Colonic mucosa (tissue), 4 donors: ENCODE measurements around the gene C1orf226. TPM values are rescaled to one million over a fixed set of nuclear protein-coding genes. Genes with fewer than 3 reads are reported as not detected.

Experiments used
- DNase-seq: peaks from one replicate; pipeline ENCODE4 v3.0.0-alpha.2; 2020
- H3K27ac ChIP-seq: fragments of 200-600 bp; one replicate; pipeline ENCODE4 v1.8.0; 2021
- H3K27me3 ChIP-seq: fragments of 200-600 bp; one replicate; pipeline ENCODE4 v1.8.0; 2021
- H3K36me3 ChIP-seq: fragments of 200-600 bp; one replicate; pipeline ENCODE4 v1.8.0; 2021
- H3K4me1 ChIP-seq: fragments of 200-600 bp; one replicate; pipeline ENCODE4 v1.8.0; 2021; ENCODE audit warnings: mild to moderate bottlenecking
- H3K4me3 ChIP-seq: fragments of 200-600 bp; one replicate; pipeline ENCODE4 v1.8.0; 2021
- H3K9ac ChIP-seq, 2 donors: one replicate each; pipeline ENCODE4 v1.7.0; 2013; ENCODE audit warnings: control low read depth in 2 of 2, low read depth in 2 of 2, low read length in 2 of 2
- H3K9me3 ChIP-seq: fragments of 200-600 bp; one replicate; pipeline ENCODE4 v1.8.0; 2021
- intact Hi-C: fragments of 100-400 bp; cut with DNase I; formaldehyde crosslinking; loops from one replicate; pipeline ENCODE4 v1.14.1; 2022
- total RNA-seq, 2 donors: library from RNA; stranded (reverse); fragmentation: NEBNext Ultra II Directional in 1 of 2; extraction: Animal tissue kit (Norgen Biotek cat#: 25700) in 1 of 2; gene quantifications; one replicate each; pipeline ENCODE4 v1.2.1, GENCODE V29; 2021
- TF ChIP-seq, protein P1 (sequence below): fragments of 200-600 bp; IDR thresholded peaks from one replicate; pipeline ENCODE4 v1.8.0; 2022; ENCODE audit warnings: antibody characterized with exemption, mild to moderate bottlenecking
- donor health status: healthy.
- donor health status: DM: no; HTN: no; CAD: no.
- donor health status: DM: no; HTN: no; CAD: no.

Gene C1orf226
- total RNA-seq, 2 donors from 2014 or later, result 26.9 to 54.0 TPM

DNA sequence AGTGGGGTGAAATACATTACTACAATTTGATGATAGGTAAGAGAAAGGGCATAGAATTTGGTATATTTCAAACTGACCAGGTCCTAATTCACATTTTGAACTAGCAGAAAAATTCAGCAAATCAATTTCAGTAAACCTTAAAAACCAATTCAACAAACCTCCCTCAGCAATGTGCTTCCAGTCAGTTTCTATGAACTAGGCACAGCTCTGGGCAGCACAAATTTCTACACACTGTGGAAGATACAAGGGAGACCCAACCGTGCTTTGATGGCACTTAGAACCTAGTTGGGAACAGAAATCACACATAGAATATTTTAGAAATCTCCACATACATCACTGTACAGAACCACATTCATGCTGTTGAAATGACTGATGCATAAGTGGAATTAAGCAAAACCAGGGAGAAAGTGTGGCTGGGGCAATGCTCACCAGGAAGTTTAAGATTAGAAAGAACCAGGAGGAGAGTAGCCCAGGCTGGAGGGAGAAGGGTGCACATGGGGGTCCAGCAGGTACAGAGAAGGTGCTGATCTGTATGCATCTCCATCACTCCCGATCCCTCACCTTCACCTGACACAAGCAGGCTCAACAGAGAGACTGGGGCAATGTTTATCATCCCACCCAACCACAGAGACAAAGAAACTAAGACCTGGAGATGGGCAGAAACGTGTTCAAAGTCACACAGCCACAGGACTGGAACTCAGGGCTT, 14.8 kb downstream of the C1orf226 start:
- H3K9me3 ChIP-seq, result no peaks in the 10 kb centered on the region
- H3K27me3 ChIP-seq, result no peaks in the 10 kb centered on the region
- H3K4me3 ChIP-seq, result no peak overlapping the region
- no peak for DNase-seq
- H3K36me3 ChIP-seq, result no peaks in the 10 kb centered on the region
- TF ChIP-seq, protein P1, sequence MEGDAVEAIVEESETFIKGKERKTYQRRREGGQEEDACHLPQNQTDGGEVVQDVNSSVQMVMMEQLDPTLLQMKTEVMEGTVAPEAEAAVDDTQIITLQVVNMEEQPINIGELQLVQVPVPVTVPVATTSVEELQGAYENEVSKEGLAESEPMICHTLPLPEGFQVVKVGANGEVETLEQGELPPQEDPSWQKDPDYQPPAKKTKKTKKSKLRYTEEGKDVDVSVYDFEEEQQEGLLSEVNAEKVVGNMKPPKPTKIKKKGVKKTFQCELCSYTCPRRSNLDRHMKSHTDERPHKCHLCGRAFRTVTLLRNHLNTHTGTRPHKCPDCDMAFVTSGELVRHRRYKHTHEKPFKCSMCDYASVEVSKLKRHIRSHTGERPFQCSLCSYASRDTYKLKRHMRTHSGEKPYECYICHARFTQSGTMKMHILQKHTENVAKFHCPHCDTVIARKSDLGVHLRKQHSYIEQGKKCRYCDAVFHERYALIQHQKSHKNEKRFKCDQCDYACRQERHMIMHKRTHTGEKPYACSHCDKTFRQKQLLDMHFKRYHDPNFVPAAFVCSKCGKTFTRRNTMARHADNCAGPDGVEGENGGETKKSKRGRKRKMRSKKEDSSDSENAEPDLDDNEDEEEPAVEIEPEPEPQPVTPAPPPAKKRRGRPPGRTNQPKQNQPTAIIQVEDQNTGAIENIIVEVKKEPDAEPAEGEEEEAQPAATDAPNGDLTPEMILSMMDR, result no peak
- H3K4me1 ChIP-seq, result no peaks in the 10 kb centered on the region
- H3K27ac ChIP-seq, result no peak overlapping the region
- no peak overlapping the region for H3K9ac ChIP-seq
- intact Hi-C loops, result no loop called here

GRCh38 chr1:162397039-162397448, 15.5 kb downstream of the C1orf226 start:
- intact Hi-C loops, result no loop called here
- TF ChIP-seq, protein P1, result no peak
- Histone ChIP-seq H3K4me3 (no peak overlapping the region), H3K27ac (no peak overlapping the region), H3K36me3 (no peaks in the 10 kb centered on the region), H3K9ac (no peak overlapping the region), H3K27me3 (no peaks in the 10 kb centered on the region), H3K9me3 (no peaks in the 10 kb centered on the region), H3K4me1 (no peaks in the 10 kb centered on the region)
- DNase-seq, result no peak

- intact Hi-C loops, result no loop called here
- Histone ChIP-seq H3K9ac (no peak overlapping the region), H3K27ac (no peak overlapping the region), H3K4me3 (no peak overlapping the region), H3K36me3 (no peaks in the 10 kb centered on the region), H3K9me3 (no peaks in the 10 kb centered on the region), H3K27me3 (no peaks in the 10 kb centered on the region), H3K4me1 (no peaks in the 10 kb centered on the region)
- TF ChIP-seq, protein P1, result no peak
- no peak for DNase-seq
Measured at GRCh38 chr1:162397943-162398560, 16.5 kb downstream of the C1orf226 start.

GRCh38 chr1:162398999-162399580, 17.6 kb downstream of the C1orf226 start:
- Histone ChIP-seq H3K4me3 (no peak overlapping the region), H3K36me3 (no peaks in the 10 kb centered on the region), H3K9ac (no peak overlapping the region), H3K27me3 (no peaks in the 10 kb centered on the region), H3K27ac (no peak overlapping the region), H3K9me3 (no peaks in the 10 kb centered on the region), H3K4me1 (no peaks in the 10 kb centered on the region)
- no peak for DNase-seq
- TF ChIP-seq, protein P1, result no peak
- intact Hi-C loops, result no loop called here

DNA sequence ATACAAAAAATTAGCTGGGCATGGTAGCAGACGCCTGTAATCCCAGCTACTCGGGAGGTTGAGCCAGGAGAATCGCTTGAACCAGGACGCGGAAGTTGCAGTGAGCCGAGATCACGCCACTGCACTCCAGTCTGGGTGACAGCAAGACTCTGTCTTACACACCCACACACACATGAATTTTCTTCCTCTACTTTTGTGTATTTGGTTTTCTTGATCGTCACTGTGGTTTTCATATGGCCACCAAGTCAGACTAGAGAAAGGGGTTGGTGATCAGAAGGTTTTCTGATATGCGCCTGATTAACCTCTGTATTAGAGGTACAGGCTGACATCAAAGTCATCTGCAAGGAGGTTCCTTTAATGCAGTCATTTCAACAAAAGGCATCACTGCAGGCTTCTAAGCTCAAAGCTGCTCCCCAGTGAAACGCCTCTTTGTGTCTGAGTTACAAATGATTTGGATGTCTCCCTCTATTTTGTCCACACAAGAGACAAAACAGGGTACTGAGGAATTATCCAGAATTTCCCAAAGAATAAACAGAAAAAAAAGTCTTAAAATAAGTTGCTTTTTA, 19.3 kb downstream of the C1orf226 start:
- intact Hi-C loops, result no loop called here
- no peak overlapping the region for H3K9ac ChIP-seq
- no peaks in the 10 kb centered on the region for H3K4me1 ChIP-seq
- H3K27ac ChIP-seq, result no peak overlapping the region
- TF ChIP-seq, protein P1, result no peak
- no peaks in the 10 kb centered on the region for H3K9me3 ChIP-seq
- H3K4me3 ChIP-seq, result no peak overlapping the region
- no peak for DNase-seq
- H3K27me3 ChIP-seq, result no peaks in the 10 kb centered on the region
- H3K36me3 ChIP-seq, result no peaks in the 10 kb centered on the region
